GM18502 (cell line): Measurements from ENCODE around the gene IL22RA1.

Experiments used
- ATAC-seq: cut with Tn5 transposase; IDR thresholded peaks from one replicate; pipeline ENCODE4 v1.9.1; 2021; ENCODE audit warnings: mild to moderate bottlenecking; ENCODE audit not compliant: unreplicated experiment, poor library complexity

Gene IL22RA1

GRCh38 chr1:24169286-24169685 is 26.3 kb upstream of the IL22RA1 start:
- ATAC-seq, result no peak

- no peak for ATAC-seq
These were observed 25.3 kb upstream of the IL22RA1 start for GRCh38 chr1:24168245-24168644.

- ATAC-seq, result no peak
These were observed 24.1 kb upstream of the IL22RA1 start for GRCh38 chr1:24167008-24167407.

- no peak for ATAC-seq
These were observed 22.6 kb upstream of the IL22RA1 start for GRCh38 chr1:24165500-24165899.

GRCh38 chr1:24164004-24164403 is 21.1 kb upstream of the IL22RA1 start:
- ATAC-seq, result no peak

- no peak for ATAC-seq
These were observed 19.3 kb upstream of the IL22RA1 start for GRCh38 chr1:24162201-24162600.

GRCh38 chr1:24161270-24161669 is 18.3 kb upstream of the IL22RA1 start:
- ATAC-seq, result no peak

- no peak for ATAC-seq
These were observed 16.4 kb upstream of the IL22RA1 start for GRCh38 chr1:24159366-24159765.

GRCh38 chr1:24157918-24158481 is 15.1 kb upstream of the IL22RA1 start:
- no peak for ATAC-seq

- ATAC-seq, result no peak
These were observed 13.8 kb upstream of the IL22RA1 start for GRCh38 chr1:24156542-24157260.

GRCh38 chr1:24155011-24155782 is 12.3 kb upstream of the IL22RA1 start:
- no peak for ATAC-seq

GRCh38 chr1:24154215-24154614 is 11.3 kb upstream of the IL22RA1 start:
- no peak for ATAC-seq

GRCh38 chr1:24152631-24153494 is 9.9 kb upstream of the IL22RA1 start:
- ATAC-seq, result no peak

- no peak for ATAC-seq
These were observed 8.2 kb upstream of the IL22RA1 start for GRCh38 chr1:24151175-24151533.

GRCh38 chr1:24150234-24151174 is 7.6 kb upstream of the IL22RA1 start:
- ATAC-seq, result peak; percentile 74

GRCh38 chr1:24149866-24150233 is 6.9 kb upstream of the IL22RA1 start:
- no peak for ATAC-seq

- no peak for ATAC-seq
These were observed 4.9 kb upstream of the IL22RA1 start for GRCh38 chr1:24147816-24148215.

GRCh38 chr1:24147194-24147593 is 4.3 kb upstream of the IL22RA1 start:
- no peak for ATAC-seq

- no peak for ATAC-seq
These were observed 1.5 kb downstream of the IL22RA1 start for GRCh38 chr1:24141311-24141997.
